Osteocyte (in vitro differentiated cells): ENCODE measurements around the gene FRAS1. TPM values are rescaled to one million over a fixed set of nuclear protein-coding genes. Genes with fewer than 3 reads are reported as not detected.
"Not testable (repeated sequence)": the region's sequence is repeated elsewhere in the genome, so short reads cannot be mapped to it uniquely, and the experiment has no call there.

Source experiments
- DNase-seq: peaks from one replicate; pipeline ENCODE4 v3.0.0; 2021; ENCODE audit warnings: mixed read lengths; ENCODE audit not compliant: unreplicated experiment; ENCODE audit errors: extremely low spot score
- H3K27ac Mint-ChIP-seq: one replicate; pipeline ENCODE4 v1.8.0; 2021; ENCODE audit warnings: mild to moderate bottlenecking, mixed read lengths; ENCODE audit not compliant: unreplicated experiment
- H3K27me3 Mint-ChIP-seq: one replicate; pipeline ENCODE4 v1.8.0; 2021; ENCODE audit warnings: mixed read lengths; ENCODE audit not compliant: unreplicated experiment
- H3K36me3 Mint-ChIP-seq: one replicate; pipeline ENCODE4 v1.8.0; 2021; ENCODE audit warnings: mixed read lengths; ENCODE audit not compliant: unreplicated experiment
- H3K4me1 Mint-ChIP-seq: one replicate; pipeline ENCODE4 v1.8.0; 2021; ENCODE audit warnings: mixed read lengths; ENCODE audit not compliant: unreplicated experiment
- H3K4me3 Mint-ChIP-seq: one replicate; pipeline ENCODE4 v1.8.0; 2021; ENCODE audit warnings: mild to moderate bottlenecking, moderate library complexity, mixed read lengths; ENCODE audit not compliant: unreplicated experiment
- H3K9me3 Mint-ChIP-seq: one replicate; pipeline ENCODE4 v1.8.0; 2021; ENCODE audit warnings: mixed read lengths; ENCODE audit not compliant: unreplicated experiment
- total RNA-seq: library from RNA; stranded (reverse); gene quantifications from 2 replicates; pipeline ENCODE4 v1.2.1, GENCODE V29; 2021
- TF ChIP-seq, protein P1 (sequence below): fragments of 200-600 bp; sonication (generic); IDR thresholded peaks from 2 replicates; pipeline ENCODE4 v1.5.0; 2021; ENCODE audit warnings: antibody characterized with exemption, mild to moderate bottlenecking, moderate library complexity

The FRAS1 gene
- total RNA-seq, 1 donor from 2014 or later: 0.89 TPM

DNA sequence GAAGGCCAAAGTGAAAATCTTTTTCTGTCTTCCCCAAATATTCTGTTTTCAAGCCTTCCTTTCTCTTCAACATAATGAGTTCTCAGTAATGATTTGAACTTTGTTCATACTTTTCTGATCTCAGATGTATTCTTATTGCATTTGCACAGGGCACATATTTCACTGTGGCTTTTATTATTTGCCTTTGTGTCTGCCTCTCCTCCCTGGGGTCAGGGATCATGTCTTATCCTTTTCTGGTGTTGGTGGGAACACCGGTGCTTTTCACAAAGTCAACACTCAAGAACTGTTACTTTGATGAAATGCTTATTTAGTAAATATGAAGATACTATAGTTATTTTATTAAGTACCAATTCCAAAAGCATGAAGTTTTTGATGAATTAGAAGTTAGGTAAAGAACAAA is 143.8 kb downstream of the FRAS1 start:
- H3K27me3 Mint-ChIP-seq: peaks cover 5% of the 10 kb centered on the region
- no peak overlapping the region for H3K4me3 Mint-ChIP-seq
- peaks cover 3% of the 10 kb centered on the region for H3K9me3 Mint-ChIP-seq
- no peak for DNase-seq
- no peak overlapping the region for H3K27ac Mint-ChIP-seq
- TF ChIP-seq, protein P1, sequence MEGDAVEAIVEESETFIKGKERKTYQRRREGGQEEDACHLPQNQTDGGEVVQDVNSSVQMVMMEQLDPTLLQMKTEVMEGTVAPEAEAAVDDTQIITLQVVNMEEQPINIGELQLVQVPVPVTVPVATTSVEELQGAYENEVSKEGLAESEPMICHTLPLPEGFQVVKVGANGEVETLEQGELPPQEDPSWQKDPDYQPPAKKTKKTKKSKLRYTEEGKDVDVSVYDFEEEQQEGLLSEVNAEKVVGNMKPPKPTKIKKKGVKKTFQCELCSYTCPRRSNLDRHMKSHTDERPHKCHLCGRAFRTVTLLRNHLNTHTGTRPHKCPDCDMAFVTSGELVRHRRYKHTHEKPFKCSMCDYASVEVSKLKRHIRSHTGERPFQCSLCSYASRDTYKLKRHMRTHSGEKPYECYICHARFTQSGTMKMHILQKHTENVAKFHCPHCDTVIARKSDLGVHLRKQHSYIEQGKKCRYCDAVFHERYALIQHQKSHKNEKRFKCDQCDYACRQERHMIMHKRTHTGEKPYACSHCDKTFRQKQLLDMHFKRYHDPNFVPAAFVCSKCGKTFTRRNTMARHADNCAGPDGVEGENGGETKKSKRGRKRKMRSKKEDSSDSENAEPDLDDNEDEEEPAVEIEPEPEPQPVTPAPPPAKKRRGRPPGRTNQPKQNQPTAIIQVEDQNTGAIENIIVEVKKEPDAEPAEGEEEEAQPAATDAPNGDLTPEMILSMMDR: no peak
- H3K36me3 Mint-ChIP-seq: no peaks in the 10 kb centered on the region
- H3K4me1 Mint-ChIP-seq: no peaks in the 10 kb centered on the region

DNA sequence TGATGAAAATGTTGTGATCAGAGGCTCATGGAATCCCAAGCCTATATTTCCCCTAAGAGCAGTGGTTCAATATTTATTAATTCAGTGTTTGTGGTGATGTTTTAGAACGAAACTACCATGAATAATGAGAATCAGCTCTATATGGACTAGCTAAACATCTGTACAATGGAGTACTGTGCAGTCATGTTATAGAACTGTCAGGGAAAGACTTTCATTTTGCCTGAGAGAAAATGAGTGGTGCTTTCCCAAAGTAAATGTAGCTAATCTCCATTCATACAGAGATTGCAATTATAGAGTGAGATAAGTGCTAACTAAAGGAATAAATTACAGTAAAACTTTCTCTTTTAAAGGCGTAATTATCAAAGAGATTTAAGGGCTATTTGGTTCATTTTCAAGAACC is 147.1 kb downstream of the FRAS1 start:
- Mint-ChIP-seq H3K4me3 (no peak overlapping the region), H3K9me3 (no peaks in the 10 kb centered on the region), H3K36me3 (no peaks in the 10 kb centered on the region), H3K4me1 (no peaks in the 10 kb centered on the region), H3K27me3 (peaks cover 5% of the 10 kb centered on the region), H3K27ac (no peak overlapping the region)
- no peak for DNase-seq
- TF ChIP-seq, protein P1: no peak

DNA sequence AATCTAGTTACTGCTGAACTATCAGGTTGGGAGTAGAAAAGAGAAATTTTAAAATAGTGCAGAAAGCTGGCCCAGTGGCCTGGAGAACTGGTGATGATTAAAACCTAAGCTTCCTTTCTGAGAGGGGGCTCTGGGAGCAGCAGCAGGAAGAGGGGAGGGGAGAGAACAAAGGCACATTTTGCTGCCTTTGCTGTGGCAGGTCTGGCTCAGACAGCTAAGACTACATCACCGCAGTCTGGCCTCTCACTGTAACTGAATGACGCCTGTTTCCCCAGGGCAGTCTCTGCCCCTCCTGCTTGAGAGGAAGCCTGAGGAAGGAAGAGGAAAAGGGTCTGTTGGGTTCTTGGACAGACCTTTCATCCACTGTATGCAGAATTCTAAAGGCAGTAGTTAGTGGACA is 148.5 kb downstream of the FRAS1 start:
- Mint-ChIP-seq H3K27me3 (peaks cover 5% of the 10 kb centered on the region), H3K36me3 (no peaks in the 10 kb centered on the region), H3K27ac (no peak overlapping the region), H3K4me3 (no peak overlapping the region), H3K9me3 (no peaks in the 10 kb centered on the region), H3K4me1 (no peaks in the 10 kb centered on the region)
- TF ChIP-seq, protein P1: no peak
- DNase-seq: no peak

DNA sequence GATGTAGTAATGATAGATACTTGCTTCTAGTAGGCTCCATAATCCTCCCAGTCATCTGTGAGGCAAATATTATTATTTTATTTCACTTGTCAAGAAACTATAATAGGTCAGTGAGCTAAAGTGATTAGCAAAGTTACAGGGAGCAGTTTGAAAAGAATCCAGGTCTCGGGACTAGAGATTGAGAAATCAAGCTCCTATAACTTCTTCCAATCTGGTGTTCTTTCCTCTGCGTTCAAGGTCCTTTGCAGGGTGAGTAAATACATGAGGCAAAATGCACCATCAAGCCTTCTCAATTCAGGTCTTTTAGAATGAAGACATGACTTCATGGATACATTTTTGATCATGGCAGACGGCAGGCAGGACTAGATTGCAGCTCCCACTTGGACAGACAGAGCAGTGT is 150.4 kb downstream of the FRAS1 start:
- Mint-ChIP-seq H3K4me1 (no peaks in the 10 kb centered on the region), H3K4me3 (no peak overlapping the region)

DNA sequence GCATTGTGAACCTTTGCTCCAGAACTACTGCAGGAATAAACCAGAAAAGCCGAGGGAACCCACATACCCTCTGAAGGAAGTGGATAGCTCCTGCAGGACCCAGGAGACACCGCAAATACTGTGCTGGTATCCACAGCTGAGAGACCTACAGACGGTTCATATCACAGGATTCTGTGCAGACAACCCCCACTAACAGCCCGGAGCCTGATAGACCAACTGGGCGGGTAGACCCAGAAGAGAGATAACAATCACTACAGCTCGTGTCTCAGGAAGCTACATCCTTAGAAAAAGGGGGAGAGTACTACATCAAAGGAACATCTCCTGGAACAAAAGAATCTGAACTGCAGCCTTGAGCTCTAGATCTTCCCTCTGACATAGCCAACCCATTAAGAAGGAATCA is 150.8 kb downstream of the FRAS1 start:
- TF ChIP-seq, protein P1: no peak
- DNase-seq: no peak
- no peaks in the 10 kb centered on the region for H3K4me1 Mint-ChIP-seq
- no peaks in the 10 kb centered on the region for H3K36me3 Mint-ChIP-seq
- no peak overlapping the region for H3K4me3 Mint-ChIP-seq
- H3K27me3 Mint-ChIP-seq: peaks cover 5% of the 10 kb centered on the region
- no peaks in the 10 kb centered on the region for H3K9me3 Mint-ChIP-seq
- no peak overlapping the region for H3K27ac Mint-ChIP-seq

More for the DNA sequence above, 150.4 kb downstream of the FRAS1 start:
- no peak for DNase-seq
- Mint-ChIP-seq H3K27me3 (peaks cover 5% of the 10 kb centered on the region), H3K36me3 (no peaks in the 10 kb centered on the region), H3K9me3 (no peaks in the 10 kb centered on the region), H3K27ac (no peak overlapping the region)
- TF ChIP-seq, protein P1: no peak

DNA sequence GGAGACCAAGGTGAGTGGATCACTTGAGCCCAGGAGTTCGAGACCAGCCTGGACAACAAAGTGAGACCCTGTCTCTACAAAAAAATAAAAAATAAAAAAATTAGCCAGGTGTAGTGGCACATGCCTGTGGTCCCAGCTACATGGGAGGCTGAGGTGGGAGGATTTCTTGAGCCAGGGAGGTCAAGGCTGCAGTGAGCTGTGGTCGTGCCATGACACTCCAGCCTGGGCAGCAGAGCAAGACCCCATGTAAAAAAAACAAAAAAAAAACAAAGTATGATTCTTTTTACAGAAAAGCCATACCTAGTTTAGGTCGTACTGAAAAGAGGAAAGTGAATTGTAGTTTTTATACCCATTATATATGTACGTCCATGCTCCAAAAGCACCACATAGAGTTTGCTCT is 151.8 kb downstream of the FRAS1 start:
- not testable (repeated sequence) for H3K27ac Mint-ChIP-seq, H3K36me3 Mint-ChIP-seq, H3K4me3 Mint-ChIP-seq, DNase-seq, H3K9me3 Mint-ChIP-seq, H3K4me1 Mint-ChIP-seq, H3K27me3 Mint-ChIP-seq
